Measurements from ENCODE around the gene ABCA8. TPM values are rescaled to one million over a fixed set of nuclear protein-coding genes. Genes with fewer than 3 reads are reported as not detected.

Gene ABCA8
- polyA plus RNA-seq, 2 of the 4 experiments (the other 2 are of a cell fraction) = 0.26 to 0.34 TPM

DNA sequence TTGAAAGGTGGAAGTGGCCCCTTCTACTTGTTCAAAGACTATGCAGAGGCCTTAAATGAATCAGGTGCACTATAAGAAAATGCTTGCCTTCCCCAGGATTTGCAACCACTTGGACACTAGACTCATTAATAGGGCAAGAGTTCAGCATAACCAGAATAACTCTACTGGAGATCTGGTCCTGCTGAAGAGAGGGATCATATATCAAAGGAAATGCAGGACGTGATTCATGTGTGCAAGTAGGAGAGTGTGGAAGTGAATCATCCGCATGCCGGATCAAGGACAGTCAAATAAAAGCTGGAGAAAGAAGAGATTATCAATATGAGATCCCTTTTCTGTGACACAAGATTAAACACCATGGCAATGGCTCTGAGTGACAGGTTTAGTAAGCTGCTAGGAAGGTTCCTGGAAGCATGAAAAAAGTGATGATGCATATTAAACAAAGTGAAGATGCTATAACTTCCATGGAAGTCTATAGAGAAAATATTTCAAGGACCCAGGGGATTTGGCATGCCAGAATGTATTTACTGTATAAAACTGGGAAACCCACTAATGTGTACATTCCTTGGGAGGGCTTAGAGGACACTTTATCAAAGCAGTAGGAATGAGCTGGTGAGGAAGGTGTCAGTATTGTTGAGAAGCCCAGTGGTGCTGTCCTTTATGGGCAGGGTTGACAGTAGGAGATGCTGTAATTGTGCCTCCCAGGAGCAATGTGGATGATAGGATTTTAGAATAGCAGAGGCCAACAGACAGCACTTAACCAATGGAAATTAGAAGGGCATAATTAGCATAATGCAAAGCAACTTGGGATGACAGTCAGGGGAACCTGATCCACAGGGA lies 133.1 kb downstream of the ABCA8 start (continued):
- TF ChIP-seq, protein P1, sequence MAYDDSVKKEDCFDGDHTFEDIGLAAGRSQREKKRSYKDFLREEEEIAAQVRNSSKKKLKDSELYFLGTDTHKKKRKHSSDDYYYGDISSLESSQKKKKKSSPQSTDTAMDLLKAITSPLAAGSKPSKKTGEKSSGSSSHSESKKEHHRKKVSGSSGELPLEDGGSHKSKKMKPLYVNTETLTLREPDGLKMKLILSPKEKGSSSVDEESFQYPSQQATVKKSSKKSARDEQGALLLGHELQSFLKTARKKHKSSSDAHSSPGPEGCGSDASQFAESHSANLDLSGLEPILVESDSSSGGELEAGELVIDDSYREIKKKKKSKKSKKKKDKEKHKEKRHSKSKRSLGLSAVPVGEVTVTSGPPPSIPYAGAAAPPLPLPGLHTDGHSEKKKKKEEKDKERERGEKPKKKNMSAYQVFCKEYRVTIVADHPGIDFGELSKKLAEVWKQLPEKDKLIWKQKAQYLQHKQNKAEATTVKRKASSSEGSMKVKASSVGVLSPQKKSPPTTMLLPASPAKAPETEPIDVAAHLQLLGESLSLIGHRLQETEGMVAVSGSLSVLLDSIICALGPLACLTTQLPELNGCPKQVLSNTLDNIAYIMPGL (CRISPR knock-in tag; IDR thresholded peaks at IDR 0.05; ENCODE audit: borderline replicate concordance) = no peak
- TF ChIP-seq ZC3H11A (IDR thresholded peaks at IDR 0.05) (no peak), REST (IDR thresholded peaks at IDR 0.05) (no peak), ELK1 (IDR thresholded peaks at IDR 0.05; ENCODE audit: low read depth, low read length) (no peak), POLR2AphosphoS2 (conservative IDR thresholded peaks at IDR 0.05; ENCODE audit: low read length) (no peak), HOXA7 (CRISPR knock-in tag; IDR thresholded peaks at IDR 0.05) (no peak), HEYL (CRISPR knock-in tag; IDR thresholded peaks at IDR 0.05) (no peak), EHMT2 (IDR thresholded peaks at IDR 0.05; ENCODE audit: low read depth) (no peak), RAD21 (conservative IDR thresholded peaks at IDR 0.05 in 1 of 2, IDR thresholded peaks at IDR 0.05 in 1 of 2) (no peak), FOSL2 (IDR thresholded peaks at IDR 0.05) (peak; percentile 94), FOSL2 (CRISPR knock-in tag; IDR thresholded peaks at IDR 0.05) (peak; percentile 83), ZFP36 (IDR thresholded peaks at IDR 0.05; ENCODE audit: borderline replicate concordance, partially characterized antibody) (no peak), MYC (IDR thresholded peaks at IDR 0.05; ENCODE audit: borderline replicate concordance, low read length) (no peak), HDAC2 (IDR thresholded peaks at IDR 0.05) (no peak), ZSCAN20 (CRISPR knock-in tag; IDR thresholded peaks at IDR 0.05) (no peak), CBX8 (IDR thresholded peaks at IDR 0.05) (no peak), MAZ (IDR thresholded peaks at IDR 0.05; ENCODE audit: borderline replicate concordance, low read depth, low read length) (no peak), GATA3 (IDR thresholded peaks at IDR 0.05; ENCODE audit: borderline replicate concordance) (peak; percentile 63), RCOR1 (IDR thresholded peaks at IDR 0.05; ENCODE audit: low read depth, low read length) (no peak), SMC3 (IDR thresholded peaks at IDR 0.05) (0 out of 3 replicates have a peak, but pooled peaks have one; percentile 13), EHF (CRISPR knock-in tag; IDR thresholded peaks at IDR 0.05) (no peak), CEBPB (IDR thresholded peaks at IDR 0.05) (0 out of 4 replicates have a peak, but pooled peaks of 1 of the 2 experiments have one; percentile 37), CBX2 (IDR thresholded peaks at IDR 0.05; ENCODE audit: borderline replicate concordance, low read depth) (no peak), PHF8 (IDR thresholded peaks at IDR 0.05; ENCODE audit: borderline replicate concordance, low read depth) (no peak), BHLHE40 (IDR thresholded peaks at IDR 0.05; ENCODE audit: low read depth, low read length) (no peak), HOXB13 (CRISPR knock-in tag; IDR thresholded peaks at IDR 0.05; ENCODE audit: low read depth) (no peak)
- TF ChIP-seq, protein P2, sequence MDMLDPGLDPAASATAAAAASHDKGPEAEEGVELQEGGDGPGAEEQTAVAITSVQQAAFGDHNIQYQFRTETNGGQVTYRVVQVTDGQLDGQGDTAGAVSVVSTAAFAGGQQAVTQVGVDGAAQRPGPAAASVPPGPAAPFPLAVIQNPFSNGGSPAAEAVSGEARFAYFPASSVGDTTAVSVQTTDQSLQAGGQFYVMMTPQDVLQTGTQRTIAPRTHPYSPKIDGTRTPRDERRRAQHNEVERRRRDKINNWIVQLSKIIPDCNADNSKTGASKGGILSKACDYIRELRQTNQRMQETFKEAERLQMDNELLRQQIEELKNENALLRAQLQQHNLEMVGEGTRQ (IDR thresholded peaks at IDR 0.05) = no peak
- TF ChIP-seq, protein P3, sequence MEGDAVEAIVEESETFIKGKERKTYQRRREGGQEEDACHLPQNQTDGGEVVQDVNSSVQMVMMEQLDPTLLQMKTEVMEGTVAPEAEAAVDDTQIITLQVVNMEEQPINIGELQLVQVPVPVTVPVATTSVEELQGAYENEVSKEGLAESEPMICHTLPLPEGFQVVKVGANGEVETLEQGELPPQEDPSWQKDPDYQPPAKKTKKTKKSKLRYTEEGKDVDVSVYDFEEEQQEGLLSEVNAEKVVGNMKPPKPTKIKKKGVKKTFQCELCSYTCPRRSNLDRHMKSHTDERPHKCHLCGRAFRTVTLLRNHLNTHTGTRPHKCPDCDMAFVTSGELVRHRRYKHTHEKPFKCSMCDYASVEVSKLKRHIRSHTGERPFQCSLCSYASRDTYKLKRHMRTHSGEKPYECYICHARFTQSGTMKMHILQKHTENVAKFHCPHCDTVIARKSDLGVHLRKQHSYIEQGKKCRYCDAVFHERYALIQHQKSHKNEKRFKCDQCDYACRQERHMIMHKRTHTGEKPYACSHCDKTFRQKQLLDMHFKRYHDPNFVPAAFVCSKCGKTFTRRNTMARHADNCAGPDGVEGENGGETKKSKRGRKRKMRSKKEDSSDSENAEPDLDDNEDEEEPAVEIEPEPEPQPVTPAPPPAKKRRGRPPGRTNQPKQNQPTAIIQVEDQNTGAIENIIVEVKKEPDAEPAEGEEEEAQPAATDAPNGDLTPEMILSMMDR (IDR thresholded peaks at IDR 0.05) = no peak
